T-helper 17 cell (primary cell): ENCODE data around the gene SHOX. TPM values are rescaled to one million over a fixed set of nuclear protein-coding genes. Genes with fewer than 3 reads are reported as not detected.
A peak's percentile ranks its signal among the peaks of the same experiment; 100 is the strongest.
"Not testable (repeated sequence)": the region's sequence is repeated elsewhere in the genome, so short reads cannot be mapped to it uniquely, and the experiment has no call there.

Experiments used
- ATAC-seq: fragments of 150-1000 bp; cut with Tn5 transposase; 2 replicates; pipeline ENCODE4 v1.10.0; 2021; ENCODE audit warnings: mild to moderate bottlenecking, moderate library complexity
- DNase-seq, 3 donors: peaks; one replicate each; pipeline versions ENCODE4 v3.0.0 to v3.0.0-alpha.2; 2020 to 2021
- H3K9me3 ChIP-seq: one replicate; pipeline ENCODE4 v1.7.0; 2013; ENCODE audit warnings: low read length, mild to moderate bottlenecking; ENCODE audit not compliant: control insufficient read depth, poor library complexity, severe bottlenecking
- H3K27ac Mint-ChIP-seq: one replicate; pipeline ENCODE4 v1.8.0; 2022; ENCODE audit warnings: mild to moderate bottlenecking, moderate library complexity, mixed read lengths
- H3K27me3 Mint-ChIP-seq: one replicate; pipeline ENCODE4 v1.8.0; 2022; ENCODE audit warnings: mixed read lengths
- H3K36me3 Mint-ChIP-seq: one replicate; pipeline ENCODE4 v1.8.0; 2022; ENCODE audit warnings: low read depth, mixed read lengths
- H3K4me1 Mint-ChIP-seq: one replicate; pipeline ENCODE4 v1.8.0; 2022; ENCODE audit warnings: mild to moderate bottlenecking, mixed read lengths
- H3K4me3 Mint-ChIP-seq: one replicate; pipeline ENCODE4 v1.8.0; 2022; ENCODE audit warnings: mild to moderate bottlenecking, moderate library complexity, mixed read lengths
- total RNA-seq, 4 donors: library from RNA in 2 of 4; stranded (reverse) in 2 of 4; gene quantifications; one replicate each; pipeline ENCODE4 v1.2.3 and lab custom pipeline; 2022 to 2026

The SHOX gene
- total RNA-seq, 2 donors from 2014 or later: not detected

DNA sequence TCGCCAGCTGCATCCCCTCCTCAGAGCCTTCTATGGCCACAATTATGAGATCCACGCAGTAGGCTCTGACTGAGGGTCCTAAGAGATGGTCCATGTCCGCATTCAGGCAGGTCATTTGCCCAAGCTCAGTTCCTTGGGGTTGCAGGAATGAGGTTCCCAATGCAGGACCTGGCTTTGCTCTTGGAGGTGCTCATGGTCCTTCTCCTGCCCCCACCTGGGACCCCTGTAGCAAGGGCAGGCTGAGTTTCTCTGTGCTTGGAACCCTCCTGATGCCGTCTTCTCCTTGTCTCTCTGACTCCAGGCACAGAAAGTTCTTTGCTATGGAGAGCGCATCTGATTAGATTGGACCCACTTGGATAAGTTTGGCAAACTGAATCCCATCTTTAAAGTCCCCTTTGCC lies 16.5 kb upstream of the SHOX start:
- peaks cover 3% of the 10 kb centered on the region for H3K9me3 ChIP-seq
- DNase-seq (no peak), ATAC-seq (no peak)
- H3K27me3 Mint-ChIP-seq: no peaks in the 10 kb centered on the region
- no peaks in the 10 kb centered on the region for H3K4me1 Mint-ChIP-seq
- H3K4me3 Mint-ChIP-seq: no peak overlapping the region
- H3K27ac Mint-ChIP-seq: no peak overlapping the region
- H3K36me3 Mint-ChIP-seq: peaks cover 3% of the 10 kb centered on the region

DNA sequence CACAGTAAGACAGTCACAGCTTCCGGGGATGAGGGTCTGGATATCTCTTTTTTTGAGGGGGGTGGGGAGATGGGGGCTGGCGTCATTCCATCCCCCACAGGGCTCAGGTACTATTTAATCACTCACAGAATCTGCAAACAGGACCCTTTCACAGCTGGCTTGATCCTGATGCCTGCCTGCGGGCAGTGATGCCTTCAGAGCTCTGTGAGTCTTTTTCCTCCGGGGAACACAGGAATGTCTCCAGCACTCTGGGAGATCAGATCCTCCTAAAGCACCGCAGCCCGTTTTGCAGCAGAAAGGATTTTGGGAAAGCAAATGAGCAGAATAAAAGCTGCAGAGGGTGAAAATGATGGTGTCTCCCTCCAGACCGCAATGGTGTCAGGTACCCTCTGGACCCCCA lies 13.2 kb upstream of the SHOX start:
- H3K27ac Mint-ChIP-seq: no peak overlapping the region
- no peaks in the 10 kb centered on the region for H3K9me3 ChIP-seq
- no peak overlapping the region for H3K4me3 Mint-ChIP-seq
- H3K36me3 Mint-ChIP-seq: peaks cover 3% of the 10 kb centered on the region
- no peaks in the 10 kb centered on the region for H3K4me1 Mint-ChIP-seq
- H3K27me3 Mint-ChIP-seq: no peaks in the 10 kb centered on the region
- DNase-seq (no peak), ATAC-seq (no peak)

DNA sequence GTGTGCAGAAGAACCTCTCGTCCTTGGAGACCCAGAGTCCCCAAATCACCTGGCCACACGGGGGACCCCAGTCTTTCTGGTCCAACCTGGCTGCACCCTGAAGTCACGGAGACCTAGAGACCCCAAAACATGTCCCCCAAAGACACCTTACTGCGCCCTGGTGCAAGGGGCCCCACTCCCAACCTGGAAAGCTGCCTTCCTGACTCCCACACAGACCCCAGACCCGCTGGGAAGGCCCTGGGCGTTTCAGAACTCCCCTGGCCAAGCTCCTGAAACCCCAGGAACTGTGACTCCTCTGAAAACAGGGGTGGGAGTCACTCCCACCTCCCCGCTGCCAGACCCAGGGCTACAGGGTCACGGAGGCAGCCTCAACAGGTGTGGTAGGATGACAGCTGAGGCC lies 12.7 kb upstream of the SHOX start:
- H3K9me3 ChIP-seq: no peaks in the 10 kb centered on the region
- DNase-seq: no peak
- Mint-ChIP-seq H3K27ac (no peak overlapping the region), H3K4me3 (no peak overlapping the region), H3K4me1 (no peaks in the 10 kb centered on the region), H3K36me3 (peaks cover 3% of the 10 kb centered on the region), H3K27me3 (no peaks in the 10 kb centered on the region)
- no peak for ATAC-seq

DNA sequence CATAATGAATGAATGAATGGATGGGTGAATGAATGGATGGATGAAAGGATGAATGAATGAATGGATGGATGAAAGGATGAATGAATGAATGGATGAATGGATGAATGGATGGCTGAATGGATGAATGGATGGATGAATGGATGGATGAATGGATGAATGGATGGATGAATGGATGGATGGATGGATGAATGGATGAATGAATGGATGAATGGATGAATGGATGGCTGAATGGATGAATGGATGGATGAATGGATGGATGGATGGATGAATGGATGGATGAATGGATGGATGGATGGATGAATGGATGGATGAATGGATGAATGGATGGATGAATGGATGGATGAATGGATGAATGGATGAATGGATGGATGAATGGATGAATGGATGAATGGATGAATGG lies 12.3 kb upstream of the SHOX start:
- not testable (repeated sequence) for H3K27ac Mint-ChIP-seq, ATAC-seq, H3K4me1 Mint-ChIP-seq, H3K9me3 ChIP-seq, H3K27me3 Mint-ChIP-seq, H3K36me3 Mint-ChIP-seq, H3K4me3 Mint-ChIP-seq, DNase-seq

DNA sequence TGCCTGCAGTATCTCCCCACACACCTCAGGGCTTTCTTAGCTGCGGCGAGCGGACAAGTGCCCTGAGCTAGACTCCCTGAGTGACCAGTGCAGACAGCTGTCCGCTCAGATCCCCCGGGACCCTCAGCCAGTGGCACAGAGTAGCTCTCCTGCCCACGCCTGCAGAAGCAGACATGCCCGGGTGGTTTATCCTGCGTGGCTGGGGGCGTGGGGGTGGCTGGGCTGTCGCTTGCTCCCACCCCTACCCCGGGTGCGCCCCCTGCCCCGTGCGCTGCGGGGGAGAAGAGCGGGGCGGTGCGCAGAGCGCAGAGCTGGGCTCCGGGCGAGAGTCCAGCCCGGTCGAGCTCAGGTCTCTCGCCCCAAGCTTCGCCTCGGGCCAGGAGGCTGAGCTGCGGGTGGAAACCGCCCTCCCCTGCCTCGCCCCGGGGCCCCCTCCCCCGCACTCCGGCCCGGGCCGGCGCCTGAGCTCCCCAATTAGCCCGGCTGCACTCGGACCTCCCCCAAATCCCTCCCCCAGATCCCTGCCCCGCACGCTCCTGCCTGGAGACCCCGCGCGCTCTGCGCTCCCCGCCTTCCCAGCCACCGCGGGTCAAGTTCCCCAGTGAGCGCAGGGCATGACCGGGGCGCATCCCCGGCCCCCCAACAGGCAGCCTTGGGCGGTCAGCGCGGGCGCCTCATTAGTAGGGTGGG lies 11.7 kb upstream of the SHOX start:
- Mint-ChIP-seq H3K27me3 (no peaks in the 10 kb centered on the region), H3K27ac (no peak overlapping the region), H3K4me1 (no peaks in the 10 kb centered on the region)

DNA sequence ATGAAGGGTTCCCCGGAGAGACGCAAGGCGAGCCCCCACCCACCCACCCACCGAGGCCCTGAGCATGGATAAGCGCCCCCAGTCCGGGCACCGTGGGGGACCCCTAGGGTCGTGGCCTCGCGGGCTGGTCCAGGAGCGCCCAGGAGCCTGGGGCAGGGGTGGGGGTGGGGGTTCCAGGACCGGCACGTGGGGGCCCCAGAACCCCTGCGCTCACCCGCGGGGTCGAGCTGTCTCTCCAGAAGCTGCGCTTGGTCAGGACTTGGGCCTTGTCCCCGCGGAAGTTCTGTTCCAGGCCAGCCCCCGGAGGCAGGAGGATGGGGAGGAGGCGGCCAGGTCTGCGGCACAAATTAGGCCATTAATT lies 11.2 kb upstream of the SHOX start:
- ATAC-seq (no peak), DNase-seq (no peak)
- Mint-ChIP-seq H3K4me1 (no peaks in the 10 kb centered on the region), H3K4me3 (no peak overlapping the region), H3K36me3 (peaks cover 6% of the 10 kb centered on the region), H3K27ac (no peak overlapping the region), H3K27me3 (no peaks in the 10 kb centered on the region)
- no peaks in the 10 kb centered on the region for H3K9me3 ChIP-seq

More for the DNA sequence above, 11.7 kb upstream of the SHOX start:
- no peak overlapping the region for H3K4me3 Mint-ChIP-seq
- no peak for ATAC-seq
- no peak for DNase-seq
- no peaks in the 10 kb centered on the region for H3K9me3 ChIP-seq
- peaks cover 6% of the 10 kb centered on the region for H3K36me3 Mint-ChIP-seq

DNA sequence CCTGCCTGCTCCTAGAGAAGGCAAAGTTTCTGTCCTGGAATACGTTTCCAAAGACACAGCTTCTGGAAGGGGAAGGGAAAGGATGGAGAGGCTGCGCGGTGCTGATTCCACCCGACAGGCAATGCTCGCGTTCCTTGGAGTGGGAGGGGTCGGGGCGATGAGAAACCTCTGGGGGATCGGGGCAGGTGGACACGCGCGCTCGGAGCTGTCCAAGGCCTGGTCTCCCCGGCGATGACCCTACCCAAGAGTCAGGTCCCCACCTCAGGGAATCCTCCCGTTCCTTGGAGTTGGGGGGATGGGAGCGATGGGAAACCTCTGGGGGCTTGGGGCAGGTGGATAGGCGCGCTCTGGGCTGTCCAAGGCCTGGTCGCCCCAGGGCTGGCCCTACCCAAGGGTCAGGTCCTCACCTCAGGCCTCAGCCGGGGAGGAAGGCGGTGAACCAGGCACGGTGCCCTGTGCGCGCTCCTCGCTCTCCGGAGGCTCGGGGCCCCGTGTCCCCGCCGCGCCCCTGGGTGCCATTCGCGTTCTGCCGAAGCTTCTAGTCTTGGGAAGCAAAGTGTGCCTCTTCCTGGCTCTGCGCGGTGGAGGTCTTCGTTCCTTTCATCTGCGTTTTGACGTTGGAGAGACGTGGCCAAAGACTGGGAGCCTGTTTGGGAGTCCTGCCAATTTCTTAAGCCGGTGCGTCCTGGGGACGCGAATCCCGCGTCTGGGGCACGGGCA lies 10.6 kb upstream of the SHOX start:
- DNase-seq: no peak
- H3K27me3 Mint-ChIP-seq: no peaks in the 10 kb centered on the region
- no peak overlapping the region for H3K4me3 Mint-ChIP-seq
- H3K9me3 ChIP-seq: no peaks in the 10 kb centered on the region
- H3K27ac Mint-ChIP-seq: no peak overlapping the region
- no peak for ATAC-seq
- no peaks in the 10 kb centered on the region for H3K4me1 Mint-ChIP-seq
- peaks cover 6% of the 10 kb centered on the region for H3K36me3 Mint-ChIP-seq

DNA sequence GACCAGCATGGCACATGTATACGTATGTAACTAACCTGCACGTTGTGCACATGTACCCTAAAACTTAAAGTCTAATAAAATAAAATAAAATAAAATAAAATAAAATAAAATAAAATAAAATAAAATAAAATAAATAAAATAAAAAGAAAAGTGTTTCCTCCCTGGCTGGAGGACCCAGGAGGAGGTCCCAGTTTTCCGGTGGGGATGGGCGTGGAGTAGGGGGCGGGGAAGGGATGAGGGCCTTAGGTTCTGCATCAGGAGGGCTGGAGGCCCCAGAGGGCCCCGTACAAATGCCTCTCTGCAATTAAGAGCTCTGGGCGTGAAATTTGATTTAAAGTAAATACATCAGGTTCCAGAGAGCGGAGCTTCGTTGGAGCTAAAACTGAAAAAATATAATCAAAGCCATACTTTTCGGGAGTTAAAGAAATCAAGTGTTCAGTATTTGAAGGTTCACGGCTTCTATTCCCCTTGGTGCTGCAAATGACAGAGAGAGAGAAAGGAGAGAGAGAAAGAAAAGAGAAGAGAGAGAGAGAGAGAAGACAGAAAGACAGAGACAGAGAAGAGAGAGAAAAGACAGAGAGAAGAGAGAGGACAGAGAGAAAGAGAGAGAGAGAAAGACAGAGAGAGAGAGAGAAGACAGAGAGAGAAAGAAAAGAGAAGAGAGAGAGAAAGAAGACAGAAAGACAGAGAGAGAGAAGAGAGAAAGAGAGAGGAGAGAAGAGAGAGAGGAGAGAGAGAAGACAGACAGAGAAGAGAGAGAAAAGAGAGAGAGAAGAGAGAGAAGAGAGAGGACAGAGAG lies 8.7 kb upstream of the SHOX start:
- peaks cover 6% of the 10 kb centered on the region for H3K36me3 Mint-ChIP-seq
- no peaks in the 10 kb centered on the region for H3K9me3 ChIP-seq
- no peak for ATAC-seq
- H3K4me3 Mint-ChIP-seq: no peak overlapping the region
- H3K27ac Mint-ChIP-seq: no peak overlapping the region
- H3K27me3 Mint-ChIP-seq: no peaks in the 10 kb centered on the region
- DNase-seq: no peak
- H3K4me1 Mint-ChIP-seq: no peaks in the 10 kb centered on the region

DNA sequence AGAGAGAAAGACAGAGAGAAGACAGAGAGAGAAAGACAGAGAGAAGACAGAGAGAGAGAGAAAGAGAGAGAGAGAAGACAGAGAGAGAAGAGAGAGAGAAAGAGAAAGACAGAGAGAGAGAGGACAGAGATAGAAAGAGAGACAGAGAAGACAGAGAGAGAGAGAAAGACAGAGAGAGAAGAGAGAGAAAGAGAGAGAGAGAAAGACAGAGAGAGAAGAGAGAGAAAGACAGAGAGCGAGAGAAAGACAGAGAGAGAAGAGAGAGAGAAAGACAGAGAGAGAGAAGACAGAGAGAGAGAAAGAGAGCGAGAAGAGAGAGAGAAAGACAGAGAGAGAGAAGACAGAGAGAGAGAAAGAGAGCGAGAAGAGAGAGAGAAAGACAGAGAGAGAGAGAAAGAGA lies 7.8 kb upstream of the SHOX start:
- H3K4me3 Mint-ChIP-seq, ATAC-seq, H3K9me3 ChIP-seq, H3K36me3 Mint-ChIP-seq, H3K27me3 Mint-ChIP-seq, H3K27ac Mint-ChIP-seq, DNase-seq, H3K4me1 Mint-ChIP-seq: not testable (repeated sequence)

DNA sequence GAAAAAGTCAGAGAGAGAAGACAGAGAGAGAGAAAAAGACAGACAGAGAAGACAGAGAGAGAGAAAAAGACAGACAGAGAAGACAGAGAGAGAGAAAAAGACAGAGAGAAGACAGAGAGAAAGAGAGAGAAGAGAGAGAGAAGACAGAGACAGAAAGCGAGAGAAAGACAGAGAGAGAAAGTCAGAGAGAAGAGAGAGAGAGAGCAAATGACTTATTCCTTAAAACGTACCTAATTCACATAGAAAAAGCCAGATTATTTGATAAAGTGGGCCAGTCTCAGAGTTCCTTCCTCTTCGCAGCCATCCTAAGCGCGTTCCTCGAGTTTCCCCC lies 7.4 kb upstream of the SHOX start:
- DNase-seq (no peak), ATAC-seq (no peak)
- Mint-ChIP-seq H3K4me3 (no peak overlapping the region), H3K27ac (no peak overlapping the region), H3K36me3 (peaks cover 4% of the 10 kb centered on the region), H3K27me3 (no peaks in the 10 kb centered on the region), H3K4me1 (no peaks in the 10 kb centered on the region)
- no peaks in the 10 kb centered on the region for H3K9me3 ChIP-seq

DNA sequence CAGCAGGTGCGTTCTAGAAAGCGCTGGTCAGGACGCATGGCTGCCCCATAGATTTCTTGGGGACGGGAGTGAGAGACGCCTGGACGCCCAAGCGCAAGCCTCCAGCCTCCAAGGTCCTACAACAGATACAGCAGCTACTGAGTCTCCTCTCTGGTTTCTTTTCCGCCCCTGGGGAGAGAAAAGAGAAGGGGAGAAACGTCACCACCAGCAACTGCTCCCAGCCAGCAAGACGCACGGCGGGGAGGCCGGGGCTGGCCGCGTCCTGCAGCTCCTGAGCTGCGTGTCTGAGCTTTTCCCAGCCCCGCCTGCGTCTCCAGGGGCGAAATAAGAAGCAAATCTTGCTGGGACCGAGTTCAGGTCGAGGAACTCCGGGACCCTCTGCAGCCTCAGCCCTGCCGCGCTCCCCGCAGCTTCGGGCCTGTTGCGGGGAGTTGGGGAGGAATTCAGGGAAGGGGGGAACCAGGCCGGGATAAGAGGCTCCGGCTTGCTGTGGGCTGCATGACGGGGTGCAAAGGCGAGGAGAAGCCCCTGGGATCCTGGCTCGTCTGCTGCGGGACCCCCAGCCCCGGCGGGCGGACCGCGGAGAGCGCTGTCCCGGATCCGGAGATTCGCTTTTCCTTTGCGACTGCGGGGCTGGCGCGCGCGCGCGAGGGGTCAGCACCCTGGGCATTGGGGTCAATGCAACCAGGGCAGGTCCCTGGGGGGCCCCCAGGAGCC lies 6.8 kb upstream of the SHOX start:
- ATAC-seq (no peak), DNase-seq (no peak)
- no peaks in the 10 kb centered on the region for H3K4me1 Mint-ChIP-seq
- H3K4me3 Mint-ChIP-seq: no peak overlapping the region
- H3K36me3 Mint-ChIP-seq: peaks cover 3% of the 10 kb centered on the region
- H3K27me3 Mint-ChIP-seq: no peaks in the 10 kb centered on the region
- no peak overlapping the region for H3K27ac Mint-ChIP-seq
- no peaks in the 10 kb centered on the region for H3K9me3 ChIP-seq

DNA sequence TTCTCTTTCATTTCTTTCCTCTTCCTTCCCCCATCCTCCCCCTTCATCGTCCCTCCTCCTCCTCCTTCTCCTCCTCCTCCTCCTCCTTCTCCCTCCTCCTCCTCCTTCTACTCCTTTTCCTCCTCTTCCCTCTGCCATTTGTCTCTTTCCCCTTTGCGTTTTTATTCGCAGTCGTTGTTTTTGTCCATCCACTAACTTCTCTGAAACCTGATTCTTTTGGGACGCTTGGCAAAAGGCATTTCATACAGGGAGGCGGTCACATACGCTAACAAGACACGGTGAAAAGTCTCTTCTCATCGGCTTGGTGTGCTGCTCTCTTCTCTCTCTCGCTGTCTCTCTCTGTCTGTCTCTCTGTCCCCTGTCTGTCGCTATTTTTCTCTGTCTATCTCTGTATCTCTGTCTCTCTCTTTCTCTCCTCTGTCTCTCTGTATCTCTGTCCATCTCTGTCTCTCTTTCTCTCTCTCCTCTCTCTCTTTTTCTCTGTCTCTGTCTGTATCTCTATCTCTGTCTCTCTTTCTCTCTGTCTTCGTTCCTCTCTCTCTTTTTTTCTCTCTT lies 5.4 kb upstream of the SHOX start:
- no peaks in the 10 kb centered on the region for H3K9me3 ChIP-seq
- DNase-seq (no peak), ATAC-seq (no peak)
- Mint-ChIP-seq H3K27ac (no peak overlapping the region), H3K36me3 (peaks cover 9% of the 10 kb centered on the region), H3K4me1 (no peaks in the 10 kb centered on the region), H3K4me3 (peak overlapping the region; percentile 1), H3K27me3 (no peaks in the 10 kb centered on the region)

DNA sequence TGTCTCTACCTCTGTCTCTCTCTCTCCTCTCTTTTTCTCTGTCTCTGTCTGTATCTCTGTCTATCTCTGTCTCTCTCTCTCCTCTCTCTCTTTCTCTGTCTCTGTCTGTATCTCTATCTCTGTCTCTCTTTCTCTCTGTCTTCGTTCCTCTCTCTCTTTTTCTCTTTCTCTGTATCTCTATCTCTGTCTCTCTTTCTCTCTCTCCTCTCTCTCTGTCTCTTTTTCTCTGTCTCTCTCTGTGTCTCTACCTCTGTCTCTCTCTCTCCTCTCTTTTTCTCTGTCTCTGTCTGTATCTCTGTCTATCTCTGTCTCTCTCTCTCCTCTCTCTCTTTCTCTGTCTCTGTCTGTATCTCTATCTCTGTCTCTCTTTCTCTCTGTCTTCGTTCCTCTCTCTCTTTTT lies 4.5 kb upstream of the SHOX start:
- H3K9me3 ChIP-seq, ATAC-seq, H3K4me3 Mint-ChIP-seq, DNase-seq, H3K27me3 Mint-ChIP-seq, H3K36me3 Mint-ChIP-seq, H3K4me1 Mint-ChIP-seq, H3K27ac Mint-ChIP-seq: not testable (repeated sequence)
